A549 treated with ZK216348 at 1 μM for 4 hours (cell line): ENCODE measurements around the gene TMIGD1. TPM values are rescaled to one million over a fixed set of nuclear protein-coding genes. Genes with fewer than 3 reads are reported as not detected.

ENCODE experiments used
- total RNA-seq: library from RNA; stranded (reverse); fragments of 200-300 nt; extraction: Qiagen RNA extraction; gene quantifications from 5 replicates; pipeline ENCODE4 v1.2.3, GENCODE V29; 2022; ENCODE audit warnings: low read depth

TMIGD1 gene
- total RNA-seq, result not detected in 5 replicates

GRCh38 chr17:30333503-30334360 is at the start of gene TMIGD1:
Gene TMIGD1 (minus strand): TSS chr17:30334057. CDS start chr17:30332133, 1,924 bp downstream.

GRCh38 chr17:30378825-30379302 is 45.0 kb upstream of the TMIGD1 start, which contains the start of gene CPD:
Gene CPD (plus strand): TSS chr17:30378927. CDS start chr17:30378981, 54 bp downstream.

GRCh38 chr17:30291543-30292285 is 42.1 kb downstream of the TMIGD1 start, which contains the start of gene BLMH:
Gene BLMH (minus strand): TSS chr17:30291944. CDS start chr17:30291819, 125 bp downstream.

Other genes starting within 250 kb of the TMIGD1 start
- gene NSRP1, start 217.2 kb downstream of the TMIGD1 start, total RNA-seq, result 28.9 to 49.7 TPM (median 29.9 TPM) in 5 replicates
- gene SLC6A4, start 98.4 kb downstream of the TMIGD1 start, total RNA-seq, result 0.08 TPM in 1 of 5 replicates, not detected in the others
- 42.3 to 48.7 TPM (median 44.2 TPM) in 5 replicates for gene BLMH, start 42.1 kb downstream of the TMIGD1 start, total RNA-seq
- 20.9 to 35.4 TPM (median 27.2 TPM) in 5 replicates for gene CPD, start 44.9 kb upstream of the TMIGD1 start, total RNA-seq
- 32.9 to 46.6 TPM (median 34.4 TPM) in 5 replicates for gene GOSR1, start 143.4 kb upstream of the TMIGD1 start, total RNA-seq